Measurements from ENCODE around the gene SGTB.

GRCh38 chr5:65768723-65769346, 46.9 kb upstream of the SGTB start:
- TF ChIP-seq CTCF (IDR thresholded peaks at IDR 0.05 in 8 of 11, conservative IDR thresholded peaks at IDR 0.05 in 3 of 11) (no peak), POLR2A (IDR thresholded peaks at IDR 0.05) (no peak), POLR2AphosphoS5 (IDR thresholded peaks at IDR 0.05) (no peak)
